ENCODE results near the gene P2RY6.
A peak's percentile ranks its signal among the peaks of the same experiment; 100 is the strongest.

P2RY6 gene

DNA sequence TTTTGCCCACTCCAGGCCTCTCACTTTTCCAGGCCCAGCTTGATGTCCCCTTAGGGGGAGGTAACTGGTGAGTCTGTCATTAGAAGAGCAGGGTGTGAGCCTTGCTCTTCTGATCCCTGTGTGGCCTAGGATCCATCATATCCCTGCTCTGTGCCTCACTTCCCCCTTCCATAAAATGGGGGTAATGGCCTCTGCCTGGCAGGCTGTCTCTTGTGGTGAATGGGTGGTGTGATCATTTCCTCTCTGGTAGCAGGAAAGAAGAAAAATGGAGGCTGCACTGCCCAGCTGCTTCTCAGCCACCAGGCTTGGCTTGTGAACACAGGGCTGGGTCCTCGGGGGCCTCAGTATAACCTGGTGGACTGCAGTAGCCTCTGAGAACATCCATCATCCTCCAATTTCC lies 41.5 kb downstream of the P2RY6 start:
- peak; percentile 72 for DNase-seq (ENCODE audit: low read depth)
- H3K4me3 ChIP-seq (ENCODE audit: low read depth, low read length): no peak overlapping the region
- TF ChIP-seq MYC (IDR thresholded peaks at IDR 0.05; ENCODE audit: low read depth, low read length) (no peak), POLR2A (IDR thresholded peaks at IDR 0.05; ENCODE audit: extremely low read depth, insufficient read length) (no peak)
- TF ChIP-seq, protein P1, sequence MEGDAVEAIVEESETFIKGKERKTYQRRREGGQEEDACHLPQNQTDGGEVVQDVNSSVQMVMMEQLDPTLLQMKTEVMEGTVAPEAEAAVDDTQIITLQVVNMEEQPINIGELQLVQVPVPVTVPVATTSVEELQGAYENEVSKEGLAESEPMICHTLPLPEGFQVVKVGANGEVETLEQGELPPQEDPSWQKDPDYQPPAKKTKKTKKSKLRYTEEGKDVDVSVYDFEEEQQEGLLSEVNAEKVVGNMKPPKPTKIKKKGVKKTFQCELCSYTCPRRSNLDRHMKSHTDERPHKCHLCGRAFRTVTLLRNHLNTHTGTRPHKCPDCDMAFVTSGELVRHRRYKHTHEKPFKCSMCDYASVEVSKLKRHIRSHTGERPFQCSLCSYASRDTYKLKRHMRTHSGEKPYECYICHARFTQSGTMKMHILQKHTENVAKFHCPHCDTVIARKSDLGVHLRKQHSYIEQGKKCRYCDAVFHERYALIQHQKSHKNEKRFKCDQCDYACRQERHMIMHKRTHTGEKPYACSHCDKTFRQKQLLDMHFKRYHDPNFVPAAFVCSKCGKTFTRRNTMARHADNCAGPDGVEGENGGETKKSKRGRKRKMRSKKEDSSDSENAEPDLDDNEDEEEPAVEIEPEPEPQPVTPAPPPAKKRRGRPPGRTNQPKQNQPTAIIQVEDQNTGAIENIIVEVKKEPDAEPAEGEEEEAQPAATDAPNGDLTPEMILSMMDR (IDR thresholded peaks at IDR 0.05; ENCODE audit: low read depth, low read length): no peak
- TF ChIP-seq, protein P2, sequence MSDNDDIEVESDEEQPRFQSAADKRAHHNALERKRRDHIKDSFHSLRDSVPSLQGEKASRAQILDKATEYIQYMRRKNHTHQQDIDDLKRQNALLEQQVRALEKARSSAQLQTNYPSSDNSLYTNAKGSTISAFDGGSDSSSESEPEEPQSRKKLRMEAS (IDR thresholded peaks at IDR 0.05; ENCODE audit: low read depth, low read length): no peak; the same call in 1 of the 2 replicates

DNA sequence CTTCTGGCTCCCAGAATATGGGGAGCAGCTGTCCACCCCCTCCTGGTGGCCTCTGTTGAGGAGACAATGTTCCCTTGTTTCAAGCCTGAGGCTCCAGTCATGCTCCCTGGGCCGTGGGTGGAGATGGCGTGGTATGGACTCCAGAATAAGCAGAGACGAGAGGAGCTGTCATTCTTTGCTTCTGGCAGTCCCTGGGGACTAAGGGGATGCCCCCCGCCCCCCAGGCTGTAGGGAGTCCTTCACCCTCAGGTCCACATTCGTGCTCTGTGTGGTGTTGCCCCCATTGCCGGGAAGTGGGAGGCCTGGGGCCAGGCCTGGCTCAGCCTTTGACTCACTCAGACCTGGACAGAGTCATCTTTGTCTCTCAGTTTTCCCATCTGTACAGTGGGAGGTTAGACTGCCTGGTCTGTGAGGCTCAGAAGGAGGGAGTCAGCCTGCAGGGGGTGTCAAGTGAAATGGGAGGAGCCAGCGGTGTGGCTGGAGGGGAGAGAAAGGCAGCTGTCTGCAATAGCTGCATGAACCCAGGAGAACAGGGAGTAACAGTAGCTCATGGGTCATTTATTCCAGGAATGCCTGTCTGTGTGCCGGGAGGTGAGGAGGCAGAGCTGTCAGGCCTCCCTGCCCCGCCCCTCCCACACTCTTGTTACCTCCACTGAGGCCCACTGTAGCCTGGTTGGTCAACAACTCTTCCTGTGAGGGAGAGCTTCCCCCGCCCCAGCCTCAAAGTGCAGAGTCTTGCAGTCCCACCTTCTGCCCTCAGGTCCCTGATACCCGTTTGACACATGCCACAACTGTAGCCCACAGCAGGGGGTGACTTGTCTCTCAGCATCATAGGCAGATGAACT lies 42.2 kb downstream of the P2RY6 start:
- peak; percentile 69 for DNase-seq (ENCODE audit: low read depth)
- TF ChIP-seq MYC (IDR thresholded peaks at IDR 0.05; ENCODE audit: low read depth, low read length) (no peak), POLR2A (IDR thresholded peaks at IDR 0.05; ENCODE audit: extremely low read depth, insufficient read length) (no peak)
- TF ChIP-seq, protein P2 (IDR thresholded peaks at IDR 0.05; ENCODE audit: low read depth, low read length): no peak
- TF ChIP-seq, protein P1 (IDR thresholded peaks at IDR 0.05; ENCODE audit: low read depth, low read length): no peak
- no peak overlapping the region for H3K4me3 ChIP-seq (ENCODE audit: low read depth, low read length)

DNA sequence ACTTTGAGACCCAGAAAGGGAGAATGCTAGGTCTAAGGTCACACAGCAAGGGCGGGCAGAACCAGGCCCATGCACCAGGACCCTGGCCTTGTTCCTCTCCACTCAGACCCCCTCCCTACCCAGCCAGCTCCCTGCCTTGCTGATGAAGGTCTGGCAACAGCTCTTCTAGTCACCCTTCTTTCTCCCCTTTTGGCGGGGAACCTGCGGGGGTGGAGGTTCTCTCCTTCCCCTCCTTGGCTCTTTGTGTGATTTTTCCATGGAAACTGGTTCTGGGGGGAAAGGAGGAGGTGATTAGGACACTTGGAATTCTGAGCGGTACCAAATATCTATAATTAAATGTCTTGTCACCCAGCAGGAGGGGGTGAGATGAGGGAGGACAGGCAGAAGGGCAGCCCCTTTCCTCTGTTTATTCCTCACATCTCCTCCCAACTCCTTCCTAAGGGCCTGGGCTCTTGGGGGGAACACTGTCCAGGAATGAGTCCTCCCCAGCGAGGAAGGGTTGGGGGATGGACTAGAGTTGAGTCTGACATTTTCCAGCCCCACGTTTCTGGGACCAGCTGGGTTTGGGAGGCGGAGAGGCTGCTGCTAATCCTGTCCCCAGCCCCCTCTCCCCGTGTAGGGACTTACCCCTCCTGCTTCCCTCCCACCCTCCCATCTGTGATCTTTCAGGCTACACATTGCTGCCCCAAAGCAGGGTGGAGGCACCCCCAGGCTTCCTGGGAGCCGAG lies 43.3 kb downstream of the P2RY6 start:
- TF ChIP-seq, protein P2 (IDR thresholded peaks at IDR 0.05; ENCODE audit: low read depth, low read length): no peak
- TF ChIP-seq, protein P1 (IDR thresholded peaks at IDR 0.05; ENCODE audit: low read depth, low read length): no peak
- no peak for TF ChIP-seq MYC (IDR thresholded peaks at IDR 0.05; ENCODE audit: low read depth, low read length)
- TF ChIP-seq POLR2A (IDR thresholded peaks at IDR 0.05; ENCODE audit: extremely low read depth, insufficient read length): no peak
- H3K4me3 ChIP-seq (ENCODE audit: low read depth, low read length): no peak overlapping the region
- no peak for DNase-seq (ENCODE audit: low read depth)

DNA sequence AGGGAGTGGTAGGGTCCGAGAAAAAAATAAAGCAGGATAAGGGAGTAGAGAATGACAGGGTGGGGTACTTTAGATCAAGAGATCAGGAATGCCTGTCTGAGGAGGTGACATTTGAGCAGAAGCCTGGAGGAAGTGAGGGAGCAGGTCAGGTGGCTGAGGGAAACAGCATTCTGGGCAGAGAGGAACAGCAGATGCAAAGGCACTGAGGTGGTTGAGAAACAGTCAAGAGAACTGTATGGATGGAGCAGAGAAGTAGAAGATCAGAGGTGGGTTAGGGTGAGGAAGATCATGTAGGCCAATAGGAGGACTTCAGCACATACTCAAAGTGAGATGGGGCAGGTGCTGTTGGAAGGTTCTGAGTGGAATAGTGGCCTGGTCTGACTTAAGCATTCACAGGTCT lies 44.3 kb downstream of the P2RY6 start:
- H3K4me3 ChIP-seq (ENCODE audit: low read depth, low read length): no peak overlapping the region
- no peak for TF ChIP-seq MYC (IDR thresholded peaks at IDR 0.05; ENCODE audit: low read depth, low read length)
- no peak for TF ChIP-seq POLR2A (IDR thresholded peaks at IDR 0.05; ENCODE audit: extremely low read depth, insufficient read length)
- TF ChIP-seq, protein P1 (IDR thresholded peaks at IDR 0.05; ENCODE audit: low read depth, low read length): no peak
- TF ChIP-seq, protein P2 (IDR thresholded peaks at IDR 0.05; ENCODE audit: low read depth, low read length): no peak
- DNase-seq (ENCODE audit: low read depth): no peak

DNA sequence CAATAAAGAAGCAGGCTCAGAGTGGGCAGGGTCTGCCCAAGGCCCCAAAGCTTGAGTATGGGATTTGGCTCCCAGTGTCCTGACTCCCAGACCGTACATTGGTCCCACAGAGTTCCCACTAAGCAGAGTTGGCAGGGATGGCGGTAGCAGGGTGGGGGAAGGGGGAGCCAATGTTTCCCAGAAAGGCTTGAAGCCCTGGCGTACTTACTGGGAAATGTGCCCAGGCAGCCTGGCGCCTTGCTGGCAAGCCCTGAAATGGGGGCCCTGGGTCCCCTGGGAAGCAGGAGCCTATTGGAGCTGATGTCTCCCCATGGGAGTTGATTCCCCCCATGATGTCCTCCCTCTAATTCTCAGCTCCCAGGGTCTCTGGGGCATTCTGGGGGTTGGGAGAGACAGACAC lies 45.2 kb downstream of the P2RY6 start:
- no peak for DNase-seq (ENCODE audit: low read depth)
- H3K4me3 ChIP-seq (ENCODE audit: low read depth, low read length): no peak overlapping the region
- no peak for TF ChIP-seq POLR2A (IDR thresholded peaks at IDR 0.05; ENCODE audit: extremely low read depth, insufficient read length)
- TF ChIP-seq, protein P1 (IDR thresholded peaks at IDR 0.05; ENCODE audit: low read depth, low read length): no peak
- no peak for TF ChIP-seq MYC (IDR thresholded peaks at IDR 0.05; ENCODE audit: low read depth, low read length)
- TF ChIP-seq, protein P2 (IDR thresholded peaks at IDR 0.05; ENCODE audit: low read depth, low read length): no peak
